GM23338 (cell line): ENCODE results near the gene GNB2. TPM values are rescaled to one million over a fixed set of nuclear protein-coding genes. Genes with fewer than 3 reads are reported as not detected.

Source experiments
- ATAC-seq: fragments of 200-7000 bp; cut with Tn5 transposase; 3 replicates; pipeline ENCODE4 v1.9.1; 2020
- DNase-seq: peaks from one replicate; pipeline ENCODE4 v3.0.0-alpha.2; 2015; ENCODE audit warnings: low spot score
- H2AFZ ChIP-seq: fragments of 200-600 bp; sonication (generic); 2 replicates; pipeline ENCODE4 v1.8.0; 2016; ENCODE audit warnings: antibody characterized with exemption, mild to moderate bottlenecking, moderate library complexity
- H3F3A ChIP-seq: fragments of 200-600 bp; sonication (generic); replicated peaks from 2 replicates; pipeline ENCODE4 v1.8.0; 2017; ENCODE audit warnings: antibody characterized with exemption, mixed run types, low read depth
- H3K27ac ChIP-seq: fragments of 200-600 bp; sonication (generic); 2 replicates; pipeline ENCODE4 v1.6.1; 2016; ENCODE audit warnings: low read depth
- H3K27me3 ChIP-seq: fragments of 200-600 bp; sonication (generic); 2 replicates; pipeline ENCODE4 v1.8.0; 2016; ENCODE audit warnings: mild to moderate bottlenecking, mixed run types, moderate library complexity; ENCODE audit not compliant: insufficient read depth
- H3K36me3 ChIP-seq: fragments of 200-600 bp; sonication (generic); 2 replicates; pipeline ENCODE4 v1.8.0; 2016; ENCODE audit warnings: mild to moderate bottlenecking; ENCODE audit not compliant: insufficient read depth
- H3K4me1 ChIP-seq: fragments of 200-600 bp; sonication (generic); 2 replicates; pipeline ENCODE4 v1.8.0; 2016; ENCODE audit warnings: mild to moderate bottlenecking, moderate library complexity; ENCODE audit not compliant: insufficient read depth
- H3K4me2 ChIP-seq: fragments of 200-600 bp; sonication (generic); 2 replicates; pipeline ENCODE4 v1.7.1; 2017; ENCODE audit warnings: mixed run types
- H3K4me3 ChIP-seq: fragments of 200-600 bp; sonication (generic); 2 replicates; pipeline ENCODE4 v1.6.1; 2016; ENCODE audit warnings: mixed run types
- H3K79me2 ChIP-seq: fragments of 200-600 bp; sonication (generic); replicated peaks from 2 replicates; pipeline ENCODE4 v1.8.0; 2017; ENCODE audit warnings: mild to moderate bottlenecking; ENCODE audit not compliant: insufficient read depth
- H3K9me2 ChIP-seq: fragments of 200-600 bp; sonication (generic); 2 replicates; pipeline ENCODE4 v1.8.0; 2017; ENCODE audit not compliant: insufficient read depth
- H4K20me1 ChIP-seq: fragments of 200-600 bp; sonication (generic); replicated peaks from 2 replicates; pipeline ENCODE4 v1.8.0; 2017; ENCODE audit warnings: mild to moderate bottlenecking; ENCODE audit not compliant: insufficient read depth
- H3K27ac Mint-ChIP-seq: 2 replicates; pipeline ENCODE4 v1.8.0; 2020; ENCODE audit warnings: inconsistent platforms, mild to moderate bottlenecking, moderate library complexity, mixed read lengths
- H3K27me3 Mint-ChIP-seq: 3 replicates; pipeline ENCODE4 v1.8.0; 2022; ENCODE audit warnings: low read depth, mild to moderate bottlenecking, moderate library complexity, mixed read lengths, inconsistent platforms; ENCODE audit not compliant: insufficient read depth, poor library complexity
- H3K36me3 Mint-ChIP-seq: 3 replicates; pipeline ENCODE4 v1.8.0; 2021; ENCODE audit warnings: low read depth, mild to moderate bottlenecking, inconsistent platforms, moderate library complexity, mixed read lengths
- H3K4me1 Mint-ChIP-seq: 3 replicates; pipeline ENCODE4 v1.8.0; 2020; ENCODE audit warnings: mild to moderate bottlenecking, inconsistent platforms, mixed read lengths
- H3K4me3 Mint-ChIP-seq: 3 replicates; pipeline ENCODE4 v1.8.0; 2021; ENCODE audit warnings: moderate library complexity, mild to moderate bottlenecking, inconsistent platforms, mixed read lengths
- H3K9me3 Mint-ChIP-seq: 3 replicates; pipeline ENCODE4 v1.8.0; 2020; ENCODE audit warnings: moderate library complexity, mild to moderate bottlenecking, inconsistent platforms, mixed read lengths
- CREB1 ChIP-seq: fragments of 250-450 bp; sonication (Bioruptor Pico); IDR thresholded peaks from 2 replicates; pipeline ENCODE4 v1.5.0; 2020; ENCODE audit warnings: low read depth, mild to moderate bottlenecking, moderate library complexity
- CTCF ChIP-seq, 2 experiments: fragments of 200-600 bp in 1 of 2; sonication (generic) in 1 of 2; conservative IDR thresholded peaks; 2 replicates each; pipeline versions ENCODE4 v1.5.1 to v1.6.1; 2016 to 2017; ENCODE audit warnings: antibody characterized with exemption in 2 of 2, low read depth in 2 of 2, mild to moderate bottlenecking in 2 of 2, moderate library complexity in 1 of 2
- ETS1 ChIP-seq: IDR thresholded peaks from 2 replicates; pipeline ENCODE4 v1.6.1; 2016; ENCODE audit warnings: antibody characterized with exemption
- EZH2 ChIP-seq: fragments of 200-600 bp; sonication (generic); IDR thresholded peaks from one replicate; pipeline ENCODE4 v1.8.0; 2017; ENCODE audit warnings: antibody characterized with exemption, mild to moderate bottlenecking, low read depth; ENCODE audit not compliant: unreplicated experiment
- EZH2phosphoT487 ChIP-seq: fragments of 200-600 bp; sonication (generic); IDR thresholded peaks from one replicate; pipeline ENCODE4 v1.8.1; 2018; ENCODE audit warnings: antibody characterized with exemption; ENCODE audit not compliant: unreplicated experiment
- STAT1 ChIP-seq: IDR thresholded peaks from one replicate; pipeline ENCODE4 v1.6.1; 2016; ENCODE audit warnings: antibody characterized with exemption; ENCODE audit not compliant: unreplicated experiment
- ZNF114 ChIP-seq: fragments of 250-450 bp; sonication (Bioruptor Pico); IDR thresholded peaks from 2 replicates; pipeline ENCODE4 v1.5.0; 2020; ENCODE audit warnings: mild to moderate bottlenecking, moderate library complexity
- ZNF462 ChIP-seq: fragments of 250-450 bp; sonication (Bioruptor Pico); IDR thresholded peaks from 2 replicates; pipeline ENCODE4 v1.5.0; 2020; ENCODE audit warnings: mild to moderate bottlenecking, moderate library complexity
- polyA plus RNA-seq: library from polyadenylated mRNA; unstranded; fragments of >200 nt; fragmentation: Nextera tagmentation; extraction: Ambion mirVana; gene quantifications from 2 replicates; pipeline ENCODE4 v1.2.1, GENCODE V29; 2016
- total RNA-seq: library from RNA; depleted of rRNA; stranded (reverse); fragments of >200 nt; shearing (Covaris generic); gene quantifications from 2 replicates; pipeline ENCODE4 v1.2.3, GENCODE V29; 2014

The GNB2 gene
- total and polyA plus RNA-seq, 2 experiments from 2014 or later, result 112 to 153 TPM

- Histone ChIP-seq H4K20me1 (no peaks in the 10 kb centered on the region; the same call in 1 of the 2 replicates), H3K4me3 (no peak overlapping the region), H3K79me2 (no peaks in the 10 kb centered on the region), H3K9me2 (no peaks in the 10 kb centered on the region), H3K27ac (no peak overlapping the region; the same call in 1 of the 2 replicates), H3K36me3 (no peaks in the 10 kb centered on the region; the same call in 1 of the 2 replicates), H3K4me1 (peaks cover 11% of the 10 kb centered on the region), H3F3A (peaks cover 43% of the 10 kb centered on the region), H2AFZ (no peak overlapping the region), H3K27me3 (no peaks in the 10 kb centered on the region), H3K4me2 (no peak overlapping the region)
- TF ChIP-seq EZH2phosphoT487, result no peak
- TF ChIP-seq CTCF (conservative IDR thresholded peaks at IDR 0.05; ENCODE audit: low read depth in 2 of 2), result no peak
- TF ChIP-seq STAT1, result no peak
- no peak for TF ChIP-seq EZH2
- TF ChIP-seq ETS1, result no peak
- no peak for TF ChIP-seq CREB1 (CRISPR knock-in tag)
- no peak for TF ChIP-seq ZNF114 (CRISPR knock-in tag)
- TF ChIP-seq ZNF462 (CRISPR knock-in tag), result no peak
- H3K4me1 Mint-ChIP-seq, result peaks cover 9% of the 10 kb centered on the region
- no peak for DNase-seq
- H3K4me3 Mint-ChIP-seq, result no peak overlapping the region
- H3K27ac Mint-ChIP-seq, result no peak overlapping the region
- no peak for ATAC-seq
- H3K27me3 Mint-ChIP-seq, result peaks cover 14% of the 10 kb centered on the region
- H3K9me3 Mint-ChIP-seq, result no peaks in the 10 kb centered on the region
- H3K36me3 Mint-ChIP-seq, result peaks cover 67% of the 10 kb centered on the region
These were observed 8.1 kb downstream of the GNB2 start for GRCh38 chr7:100681491-100682227.
